ENCODE data around the gene DNAJC1. TPM values are rescaled to one million over a fixed set of nuclear protein-coding genes. Genes with fewer than 3 reads are reported as not detected.

DNAJC1 gene
- total RNA-seq, 1 experiment from 2014 or later: 12.9 TPM

DNA sequence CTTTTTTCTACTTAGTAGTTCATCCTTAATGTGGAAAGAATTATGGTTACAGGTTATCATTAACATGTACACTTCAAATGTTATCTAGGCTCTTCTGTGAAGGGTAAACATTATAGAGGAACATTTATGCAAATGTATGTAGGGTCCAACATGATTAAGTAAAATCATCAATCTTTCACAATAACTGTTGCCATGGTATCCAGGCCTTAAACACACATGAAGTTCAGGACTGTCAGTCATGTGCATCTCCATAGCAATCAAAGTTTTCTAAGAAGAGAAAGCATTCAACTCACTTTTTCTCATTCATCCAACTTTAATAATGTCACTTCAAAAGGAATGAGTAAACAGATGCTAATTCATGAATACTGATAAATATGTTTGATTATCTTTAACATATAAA is 83.6 kb downstream of the DNAJC1 start:
- H3K27ac ChIP-seq (ENCODE audit: low read length): no peak overlapping the region
- TF ChIP-seq POLR2AphosphoS5 (IDR thresholded peaks at IDR 0.05; ENCODE audit: low read depth, low read length) (no peak), SIN3A (IDR thresholded peaks at IDR 0.05; ENCODE audit: borderline replicate concordance, insufficient read depth, low read depth, low read length) (no peak), TCF7L2 (IDR thresholded peaks at IDR 0.05; ENCODE audit: low read depth, low read length) (no peak)
- TF ChIP-seq, protein P1, sequence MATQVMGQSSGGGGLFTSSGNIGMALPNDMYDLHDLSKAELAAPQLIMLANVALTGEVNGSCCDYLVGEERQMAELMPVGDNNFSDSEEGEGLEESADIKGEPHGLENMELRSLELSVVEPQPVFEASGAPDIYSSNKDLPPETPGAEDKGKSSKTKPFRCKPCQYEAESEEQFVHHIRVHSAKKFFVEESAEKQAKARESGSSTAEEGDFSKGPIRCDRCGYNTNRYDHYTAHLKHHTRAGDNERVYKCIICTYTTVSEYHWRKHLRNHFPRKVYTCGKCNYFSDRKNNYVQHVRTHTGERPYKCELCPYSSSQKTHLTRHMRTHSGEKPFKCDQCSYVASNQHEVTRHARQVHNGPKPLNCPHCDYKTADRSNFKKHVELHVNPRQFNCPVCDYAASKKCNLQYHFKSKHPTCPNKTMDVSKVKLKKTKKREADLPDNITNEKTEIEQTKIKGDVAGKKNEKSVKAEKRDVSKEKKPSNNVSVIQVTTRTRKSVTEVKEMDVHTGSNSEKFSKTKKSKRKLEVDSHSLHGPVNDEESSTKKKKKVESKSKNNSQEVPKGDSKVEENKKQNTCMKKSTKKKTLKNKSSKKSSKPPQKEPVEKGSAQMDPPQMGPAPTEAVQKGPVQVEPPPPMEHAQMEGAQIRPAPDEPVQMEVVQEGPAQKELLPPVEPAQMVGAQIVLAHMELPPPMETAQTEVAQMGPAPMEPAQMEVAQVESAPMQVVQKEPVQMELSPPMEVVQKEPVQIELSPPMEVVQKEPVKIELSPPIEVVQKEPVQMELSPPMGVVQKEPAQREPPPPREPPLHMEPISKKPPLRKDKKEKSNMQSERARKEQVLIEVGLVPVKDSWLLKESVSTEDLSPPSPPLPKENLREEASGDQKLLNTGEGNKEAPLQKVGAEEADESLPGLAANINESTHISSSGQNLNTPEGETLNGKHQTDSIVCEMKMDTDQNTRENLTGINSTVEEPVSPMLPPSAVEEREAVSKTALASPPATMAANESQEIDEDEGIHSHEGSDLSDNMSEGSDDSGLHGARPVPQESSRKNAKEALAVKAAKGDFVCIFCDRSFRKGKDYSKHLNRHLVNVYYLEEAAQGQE (IDR thresholded peaks at IDR 0.05; ENCODE audit: insufficient read depth in 1 of 2, low read depth in 2 of 2, low read length in 1 of 2): no peak
- TF ChIP-seq, protein P2, sequence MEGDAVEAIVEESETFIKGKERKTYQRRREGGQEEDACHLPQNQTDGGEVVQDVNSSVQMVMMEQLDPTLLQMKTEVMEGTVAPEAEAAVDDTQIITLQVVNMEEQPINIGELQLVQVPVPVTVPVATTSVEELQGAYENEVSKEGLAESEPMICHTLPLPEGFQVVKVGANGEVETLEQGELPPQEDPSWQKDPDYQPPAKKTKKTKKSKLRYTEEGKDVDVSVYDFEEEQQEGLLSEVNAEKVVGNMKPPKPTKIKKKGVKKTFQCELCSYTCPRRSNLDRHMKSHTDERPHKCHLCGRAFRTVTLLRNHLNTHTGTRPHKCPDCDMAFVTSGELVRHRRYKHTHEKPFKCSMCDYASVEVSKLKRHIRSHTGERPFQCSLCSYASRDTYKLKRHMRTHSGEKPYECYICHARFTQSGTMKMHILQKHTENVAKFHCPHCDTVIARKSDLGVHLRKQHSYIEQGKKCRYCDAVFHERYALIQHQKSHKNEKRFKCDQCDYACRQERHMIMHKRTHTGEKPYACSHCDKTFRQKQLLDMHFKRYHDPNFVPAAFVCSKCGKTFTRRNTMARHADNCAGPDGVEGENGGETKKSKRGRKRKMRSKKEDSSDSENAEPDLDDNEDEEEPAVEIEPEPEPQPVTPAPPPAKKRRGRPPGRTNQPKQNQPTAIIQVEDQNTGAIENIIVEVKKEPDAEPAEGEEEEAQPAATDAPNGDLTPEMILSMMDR (IDR thresholded peaks at IDR 0.05): no peak
- CTCF ChIA-PET: no interaction called here
- no peaks in the 10 kb centered on the region for H3K27me3 ChIP-seq (ENCODE audit: control insufficient read depth, insufficient read depth, low read length)
- ATAC-seq (no peak), DNase-seq (ENCODE audit: low read depth, low spot score) (no peak)
- no peaks in the 10 kb centered on the region; the same call in 1 of the 2 replicates for H3K36me3 ChIP-seq (ENCODE audit: control insufficient read depth, insufficient read depth, low read length)
- BruUV-seq (replicated peaks): no TSS peak
- POLR2A ChIA-PET: no interaction called here
- intact Hi-C loops (cut with micrococcal nuclease; ENCODE audit: unreplicated experiment) (no loop called here), in situ Hi-C loops (cut with HindIII; ENCODE audit: low pct_unique_long_range_greater_than_20kb, low sequenced_read_pairs) (no loop called here)
- no peak overlapping the region for H3K4me3 ChIP-seq (ENCODE audit: low read depth in 2 of 2, low read length in 2 of 2)
- H3K4me1 ChIP-seq (ENCODE audit: control insufficient read depth, insufficient read depth, low read length): no peaks in the 10 kb centered on the region
- H3K9me3 ChIP-seq (ENCODE audit: control insufficient read depth, insufficient read depth, low read depth, low read length): no peaks in the 10 kb centered on the region

DNA sequence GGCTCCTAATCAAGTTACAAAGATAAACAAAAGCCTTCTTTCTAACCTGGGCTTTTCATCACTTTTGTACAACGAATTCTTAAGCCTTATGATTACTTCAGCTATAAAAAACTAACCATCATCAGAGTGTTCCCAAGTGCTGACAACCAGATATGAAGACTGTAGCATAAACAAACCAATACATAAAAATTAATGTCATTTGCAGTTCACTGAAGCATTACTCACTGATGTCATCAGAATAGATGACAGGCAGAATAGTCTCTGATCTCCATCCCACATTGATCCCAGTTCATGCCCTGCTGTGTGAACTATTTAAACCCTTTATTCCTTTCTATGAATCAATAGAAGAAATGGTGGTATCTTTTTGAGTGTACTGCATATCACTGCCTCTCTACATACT is 84.4 kb downstream of the DNAJC1 start:
- no TSS peak for BruUV-seq (replicated peaks)
- in situ Hi-C loops (cut with HindIII; ENCODE audit: low pct_unique_long_range_greater_than_20kb, low sequenced_read_pairs): no loop called here
- no peaks in the 10 kb centered on the region for H3K27me3 ChIP-seq (ENCODE audit: control insufficient read depth, insufficient read depth, low read length)
- ChIA-PET POLR2A (no interaction called here), CTCF (no interaction called here)
- intact Hi-C loops (cut with micrococcal nuclease; ENCODE audit: unreplicated experiment): no loop called here
- TF ChIP-seq, protein P2 (IDR thresholded peaks at IDR 0.05): no peak
- TF ChIP-seq TCF7L2 (IDR thresholded peaks at IDR 0.05; ENCODE audit: low read depth, low read length) (no peak), SIN3A (IDR thresholded peaks at IDR 0.05; ENCODE audit: borderline replicate concordance, insufficient read depth, low read depth, low read length) (no peak)
- no peaks in the 10 kb centered on the region for H3K4me1 ChIP-seq (ENCODE audit: control insufficient read depth, insufficient read depth, low read length)
- ATAC-seq: no peak
- no peak overlapping the region for H3K4me3 ChIP-seq (ENCODE audit: low read depth in 2 of 2, low read length in 2 of 2)
- no peak for DNase-seq (ENCODE audit: low read depth, low spot score)
- H3K36me3 ChIP-seq (ENCODE audit: control insufficient read depth, insufficient read depth, low read length): no peaks in the 10 kb centered on the region; the same call in 1 of the 2 replicates
- no peaks in the 10 kb centered on the region for H3K9me3 ChIP-seq (ENCODE audit: control insufficient read depth, insufficient read depth, low read depth, low read length)
- no peak overlapping the region for H3K27ac ChIP-seq (ENCODE audit: low read length)

Measured in Panc1 (cell line).